ENCODE results near the gene SH3BP2.

DNA sequence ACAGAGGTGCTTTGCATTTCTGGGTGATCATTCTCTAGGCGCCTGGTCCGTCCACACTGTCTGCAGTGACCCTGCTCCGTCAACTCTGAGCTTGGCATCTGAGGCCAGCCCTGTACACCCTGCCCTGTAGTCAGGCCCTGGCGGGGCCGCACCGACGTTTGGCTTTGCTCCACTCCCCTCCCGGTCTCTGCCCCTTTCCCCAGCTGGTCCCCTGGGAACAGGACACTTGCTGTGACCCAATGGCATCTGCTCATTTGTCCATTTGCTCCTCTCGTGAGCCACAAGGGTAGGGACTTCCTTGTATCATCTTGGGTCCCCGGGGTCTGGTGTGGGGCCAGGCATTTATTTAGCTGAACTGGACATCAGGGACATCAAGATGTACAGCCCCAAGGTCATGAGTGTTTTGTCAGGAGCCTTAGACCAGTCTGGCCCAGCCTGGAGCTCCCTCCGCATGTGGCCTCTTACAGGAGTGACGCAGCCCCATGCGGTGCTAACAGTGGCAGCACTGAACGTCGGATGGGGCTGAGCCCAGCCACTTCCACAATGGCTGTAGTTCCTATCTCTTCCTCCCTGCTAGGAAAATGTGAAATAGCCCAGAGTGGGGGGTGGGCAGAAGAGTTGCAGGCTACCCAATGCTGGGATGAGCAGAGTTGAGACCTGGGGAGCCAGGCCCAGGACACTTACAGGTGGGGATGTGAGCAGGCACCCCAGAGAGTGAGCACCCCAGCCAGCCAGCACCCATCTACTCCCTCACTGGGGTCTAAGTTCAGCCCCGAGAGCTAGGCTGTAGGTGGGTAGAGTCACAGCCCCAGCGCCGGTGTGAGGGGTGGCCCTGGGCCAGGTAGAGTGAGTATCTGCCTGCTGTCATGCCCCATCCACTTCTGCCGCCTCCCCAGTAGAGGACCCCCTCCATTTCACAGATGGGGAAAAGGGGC lies 2.0 kb upstream of the SH3BP2 start:
- TF ChIP-seq, protein P1, sequence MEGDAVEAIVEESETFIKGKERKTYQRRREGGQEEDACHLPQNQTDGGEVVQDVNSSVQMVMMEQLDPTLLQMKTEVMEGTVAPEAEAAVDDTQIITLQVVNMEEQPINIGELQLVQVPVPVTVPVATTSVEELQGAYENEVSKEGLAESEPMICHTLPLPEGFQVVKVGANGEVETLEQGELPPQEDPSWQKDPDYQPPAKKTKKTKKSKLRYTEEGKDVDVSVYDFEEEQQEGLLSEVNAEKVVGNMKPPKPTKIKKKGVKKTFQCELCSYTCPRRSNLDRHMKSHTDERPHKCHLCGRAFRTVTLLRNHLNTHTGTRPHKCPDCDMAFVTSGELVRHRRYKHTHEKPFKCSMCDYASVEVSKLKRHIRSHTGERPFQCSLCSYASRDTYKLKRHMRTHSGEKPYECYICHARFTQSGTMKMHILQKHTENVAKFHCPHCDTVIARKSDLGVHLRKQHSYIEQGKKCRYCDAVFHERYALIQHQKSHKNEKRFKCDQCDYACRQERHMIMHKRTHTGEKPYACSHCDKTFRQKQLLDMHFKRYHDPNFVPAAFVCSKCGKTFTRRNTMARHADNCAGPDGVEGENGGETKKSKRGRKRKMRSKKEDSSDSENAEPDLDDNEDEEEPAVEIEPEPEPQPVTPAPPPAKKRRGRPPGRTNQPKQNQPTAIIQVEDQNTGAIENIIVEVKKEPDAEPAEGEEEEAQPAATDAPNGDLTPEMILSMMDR (IDR thresholded peaks at IDR 0.05) = no peak
- no peak for TF ChIP-seq POLR2A (IDR thresholded peaks at IDR 0.05)

Data from transverse colon (tissue), 3 donors.